ENCODE measurements around the gene PHACTR3.

The PHACTR3 gene

GRCh38 chr20:59647271-59647670, 42.9 kb downstream of the PHACTR3 start:
- H3K9ac ChIP-seq (ENCODE audit: low read length): no peak overlapping the region
- H3K4me3 ChIP-seq (ENCODE audit: low read length): no peak overlapping the region
- H3K36me3 ChIP-seq (ENCODE audit: control insufficient read depth, insufficient read depth, low read length): no peaks in the 10 kb centered on the region
- no peaks in the 10 kb centered on the region for H3K27me3 ChIP-seq (ENCODE audit: control insufficient read depth, insufficient read depth, low read length)
- no peaks in the 10 kb centered on the region for H3K9me3 ChIP-seq (ENCODE audit: control insufficient read depth, low read length)
- H3K4me1 ChIP-seq (ENCODE audit: control insufficient read depth, insufficient read depth, low read length): no peaks in the 10 kb centered on the region

- H3K4me3 ChIP-seq (ENCODE audit: low read length): no peak overlapping the region
- H3K36me3 ChIP-seq (ENCODE audit: control insufficient read depth, insufficient read depth, low read length): no peaks in the 10 kb centered on the region
- H3K9ac ChIP-seq (ENCODE audit: low read length): no peak overlapping the region
- H3K4me1 ChIP-seq (ENCODE audit: control insufficient read depth, insufficient read depth, low read length): no peaks in the 10 kb centered on the region
- no peaks in the 10 kb centered on the region for H3K9me3 ChIP-seq (ENCODE audit: control insufficient read depth, low read length)
- H3K27me3 ChIP-seq (ENCODE audit: control insufficient read depth, insufficient read depth, low read length): no peaks in the 10 kb centered on the region
Observed at GRCh38 chr20:59648466-59649070, 44.2 kb downstream of the PHACTR3 start.

- Histone ChIP-seq H3K36me3 (ENCODE audit: control insufficient read depth, insufficient read depth, low read length) (no peaks in the 10 kb centered on the region), H3K4me1 (ENCODE audit: control insufficient read depth, insufficient read depth, low read length) (no peaks in the 10 kb centered on the region), H3K9me3 (ENCODE audit: control insufficient read depth, low read length) (no peaks in the 10 kb centered on the region), H3K27me3 (ENCODE audit: control insufficient read depth, insufficient read depth, low read length) (no peaks in the 10 kb centered on the region), H3K9ac (ENCODE audit: low read length) (no peak overlapping the region), H3K4me3 (ENCODE audit: low read length) (no peak overlapping the region)
Observed at GRCh38 chr20:59650418-59650817, 46.1 kb downstream of the PHACTR3 start.

GRCh38 chr20:59652381-59652780, 48.0 kb downstream of the PHACTR3 start:
- H3K36me3 ChIP-seq (ENCODE audit: control insufficient read depth, insufficient read depth, low read length): no peaks in the 10 kb centered on the region
- H3K4me3 ChIP-seq (ENCODE audit: low read length): no peak overlapping the region
- H3K4me1 ChIP-seq (ENCODE audit: control insufficient read depth, insufficient read depth, low read length): no peaks in the 10 kb centered on the region
- no peaks in the 10 kb centered on the region for H3K9me3 ChIP-seq (ENCODE audit: control insufficient read depth, low read length)
- no peaks in the 10 kb centered on the region for H3K27me3 ChIP-seq (ENCODE audit: control insufficient read depth, insufficient read depth, low read length)
- H3K9ac ChIP-seq (ENCODE audit: low read length): no peak overlapping the region

- no peaks in the 10 kb centered on the region for H3K36me3 ChIP-seq (ENCODE audit: control insufficient read depth, insufficient read depth, low read length)
Observed at GRCh38 chr20:59656417-59656816, 52.1 kb downstream of the PHACTR3 start.

GRCh38 chr20:59657459-59658046, 53.2 kb downstream of the PHACTR3 start:
- Histone ChIP-seq H3K4me1 (ENCODE audit: control insufficient read depth, insufficient read depth, low read length) (no peaks in the 10 kb centered on the region), H3K36me3 (ENCODE audit: control insufficient read depth, insufficient read depth, low read length) (no peaks in the 10 kb centered on the region), H3K4me3 (ENCODE audit: low read length) (no peak overlapping the region), H3K27me3 (ENCODE audit: control insufficient read depth, insufficient read depth, low read length) (no peaks in the 10 kb centered on the region), H3K9me3 (ENCODE audit: control insufficient read depth, low read length) (no peaks in the 10 kb centered on the region), H3K9ac (ENCODE audit: low read length) (no peak overlapping the region)

More at GRCh38 chr20:59656417-59656816, 52.1 kb downstream of the PHACTR3 start:
- Histone ChIP-seq H3K9me3 (ENCODE audit: control insufficient read depth, low read length) (no peaks in the 10 kb centered on the region), H3K4me1 (ENCODE audit: control insufficient read depth, insufficient read depth, low read length) (no peaks in the 10 kb centered on the region), H3K9ac (ENCODE audit: low read length) (no peak overlapping the region), H3K4me3 (ENCODE audit: low read length) (no peak overlapping the region), H3K27me3 (ENCODE audit: control insufficient read depth, insufficient read depth, low read length) (no peaks in the 10 kb centered on the region)

GRCh38 chr20:59660471-59660870, 56.1 kb downstream of the PHACTR3 start:
- H3K4me1 ChIP-seq (ENCODE audit: control insufficient read depth, insufficient read depth, low read length): no peaks in the 10 kb centered on the region
- H3K27me3 ChIP-seq (ENCODE audit: control insufficient read depth, insufficient read depth, low read length): no peaks in the 10 kb centered on the region
- no peaks in the 10 kb centered on the region for H3K36me3 ChIP-seq (ENCODE audit: control insufficient read depth, insufficient read depth, low read length)
- H3K4me3 ChIP-seq (ENCODE audit: low read length): no peak overlapping the region
- no peak overlapping the region for H3K9ac ChIP-seq (ENCODE audit: low read length)
- H3K9me3 ChIP-seq (ENCODE audit: control insufficient read depth, low read length): no peaks in the 10 kb centered on the region

- Histone ChIP-seq H3K9me3 (ENCODE audit: control insufficient read depth, low read length) (no peaks in the 10 kb centered on the region), H3K9ac (ENCODE audit: low read length) (no peak overlapping the region), H3K4me3 (ENCODE audit: low read length) (no peak overlapping the region), H3K36me3 (ENCODE audit: control insufficient read depth, insufficient read depth, low read length) (no peaks in the 10 kb centered on the region), H3K27me3 (ENCODE audit: control insufficient read depth, insufficient read depth, low read length) (no peaks in the 10 kb centered on the region), H3K4me1 (ENCODE audit: control insufficient read depth, insufficient read depth, low read length) (no peaks in the 10 kb centered on the region)
Observed at GRCh38 chr20:59661153-59661552, 56.8 kb downstream of the PHACTR3 start.

GRCh38 chr20:59661621-59662020, 57.3 kb downstream of the PHACTR3 start:
- Histone ChIP-seq H3K9ac (ENCODE audit: low read length) (no peak overlapping the region), H3K36me3 (ENCODE audit: control insufficient read depth, insufficient read depth, low read length) (no peaks in the 10 kb centered on the region), H3K9me3 (ENCODE audit: control insufficient read depth, low read length) (no peaks in the 10 kb centered on the region), H3K27me3 (ENCODE audit: control insufficient read depth, insufficient read depth, low read length) (no peaks in the 10 kb centered on the region), H3K4me3 (ENCODE audit: low read length) (no peak overlapping the region), H3K4me1 (ENCODE audit: control insufficient read depth, insufficient read depth, low read length) (no peaks in the 10 kb centered on the region)

GRCh38 chr20:59662161-59662560, 57.8 kb downstream of the PHACTR3 start:
- Histone ChIP-seq H3K4me1 (ENCODE audit: control insufficient read depth, insufficient read depth, low read length) (no peaks in the 10 kb centered on the region), H3K27me3 (ENCODE audit: control insufficient read depth, insufficient read depth, low read length) (no peaks in the 10 kb centered on the region), H3K9ac (ENCODE audit: low read length) (no peak overlapping the region), H3K4me3 (ENCODE audit: low read length) (no peak overlapping the region), H3K36me3 (ENCODE audit: control insufficient read depth, insufficient read depth, low read length) (no peaks in the 10 kb centered on the region), H3K9me3 (ENCODE audit: control insufficient read depth, low read length) (no peaks in the 10 kb centered on the region)

- no peaks in the 10 kb centered on the region for H3K9me3 ChIP-seq (ENCODE audit: control insufficient read depth, low read length)
- H3K36me3 ChIP-seq (ENCODE audit: control insufficient read depth, insufficient read depth, low read length): no peaks in the 10 kb centered on the region
- H3K4me3 ChIP-seq (ENCODE audit: low read length): no peak overlapping the region
- no peaks in the 10 kb centered on the region for H3K4me1 ChIP-seq (ENCODE audit: control insufficient read depth, insufficient read depth, low read length)
- H3K27me3 ChIP-seq (ENCODE audit: control insufficient read depth, insufficient read depth, low read length): no peaks in the 10 kb centered on the region
- H3K9ac ChIP-seq (ENCODE audit: low read length): no peak overlapping the region
Observed at GRCh38 chr20:59662856-59663512, 58.6 kb downstream of the PHACTR3 start.

GRCh38 chr20:59663513-59664060, 59.2 kb downstream of the PHACTR3 start:
- H3K4me3 ChIP-seq (ENCODE audit: low read length): no peak overlapping the region
- H3K9me3 ChIP-seq (ENCODE audit: control insufficient read depth, low read length): no peaks in the 10 kb centered on the region
- H3K4me1 ChIP-seq (ENCODE audit: control insufficient read depth, insufficient read depth, low read length): no peaks in the 10 kb centered on the region
- H3K9ac ChIP-seq (ENCODE audit: low read length): no peak overlapping the region
- H3K27me3 ChIP-seq (ENCODE audit: control insufficient read depth, insufficient read depth, low read length): no peaks in the 10 kb centered on the region
- H3K36me3 ChIP-seq (ENCODE audit: control insufficient read depth, insufficient read depth, low read length): no peaks in the 10 kb centered on the region

Measured in mucosa of stomach (tissue), 1 donor.